OCI-M2 (cell line): ENCODE measurements around the gene PRKAG2.
A peak's percentile ranks its signal among the peaks of the same experiment; 100 is the strongest.
"Not testable (repeated sequence)": the region's sequence is repeated elsewhere in the genome, so short reads cannot be mapped to it uniquely, and the experiment has no call there.

Source experiments
- DNase-seq: peaks from one replicate; lab custom pipeline; 2025; ENCODE audit not compliant: unreplicated experiment; lab: John Stamatoyannopoulos, UW

Gene PRKAG2

DNA sequence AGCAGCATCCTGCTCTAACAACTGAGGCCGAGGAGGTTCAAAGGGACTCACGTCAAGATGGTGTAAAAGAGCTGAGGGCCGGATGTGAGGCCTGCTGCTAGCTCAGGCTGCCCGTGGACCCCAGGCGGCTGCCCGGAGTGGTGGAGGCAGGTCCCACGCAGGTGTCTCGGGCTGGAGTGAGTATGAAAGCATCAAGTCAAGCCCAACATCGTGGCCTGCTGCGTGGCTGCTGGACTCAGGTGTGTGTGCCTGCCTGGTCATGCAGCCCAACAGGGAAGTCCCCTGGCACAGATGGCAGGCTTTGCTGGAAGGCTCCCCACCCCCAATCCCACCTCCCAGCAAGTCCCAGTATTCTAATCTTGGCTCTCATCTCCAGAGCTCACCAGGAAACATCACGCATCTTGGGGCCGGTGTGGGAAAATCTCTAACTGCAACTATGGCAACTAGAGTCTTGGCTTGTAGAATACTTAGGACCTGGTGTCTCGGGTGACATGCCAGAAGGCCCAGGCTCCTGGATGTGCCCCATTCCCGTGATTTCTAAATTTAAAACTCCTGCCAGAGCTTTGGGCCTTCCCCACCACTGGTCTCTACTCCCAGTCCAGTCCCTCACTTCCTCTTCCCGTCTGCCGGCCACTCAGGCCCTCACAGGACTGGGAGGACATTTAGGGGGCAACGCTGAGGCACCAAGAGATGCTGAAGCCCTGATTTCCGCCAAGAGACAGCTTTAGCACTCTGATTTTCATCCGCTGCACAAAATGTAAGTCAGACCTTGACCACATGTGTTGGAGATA, 85.9 kb downstream of the PRKAG2 start:
- no peak for DNase-seq

DNA sequence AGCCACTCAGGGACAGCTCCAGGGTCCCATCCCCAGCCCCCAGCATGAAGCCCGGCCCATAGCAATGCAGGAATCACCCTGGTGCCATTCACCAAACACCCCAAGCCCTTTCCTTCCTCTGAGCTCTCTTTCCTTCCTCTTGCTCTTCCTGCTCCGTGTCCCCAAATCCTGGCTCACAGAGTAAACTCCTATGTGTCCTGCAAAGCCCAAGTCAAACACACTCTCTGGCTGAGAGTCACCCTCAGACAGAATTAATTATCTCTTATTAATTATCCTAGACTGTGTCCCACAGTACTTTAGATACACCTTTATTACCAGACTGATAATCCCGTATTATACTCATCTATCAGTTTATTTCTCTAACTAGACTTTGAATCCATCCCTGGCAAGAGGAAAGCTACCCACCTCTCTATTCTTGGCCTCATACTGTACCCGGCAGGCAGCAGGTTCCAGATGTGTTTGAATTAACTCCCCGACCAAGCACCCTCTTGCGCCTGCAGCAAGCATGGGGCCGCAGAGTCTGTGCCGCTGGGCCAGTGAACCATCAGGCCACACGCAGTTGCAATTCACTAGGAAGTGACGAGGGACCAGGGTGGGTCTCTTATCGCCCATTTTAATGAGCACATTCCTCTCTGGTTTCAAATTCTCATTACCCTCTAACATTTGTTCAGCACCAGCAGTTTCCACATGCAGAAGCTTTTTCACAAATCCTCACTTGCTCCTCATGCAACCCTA, 86.7 kb downstream of the PRKAG2 start:
- no peak for DNase-seq

DNA sequence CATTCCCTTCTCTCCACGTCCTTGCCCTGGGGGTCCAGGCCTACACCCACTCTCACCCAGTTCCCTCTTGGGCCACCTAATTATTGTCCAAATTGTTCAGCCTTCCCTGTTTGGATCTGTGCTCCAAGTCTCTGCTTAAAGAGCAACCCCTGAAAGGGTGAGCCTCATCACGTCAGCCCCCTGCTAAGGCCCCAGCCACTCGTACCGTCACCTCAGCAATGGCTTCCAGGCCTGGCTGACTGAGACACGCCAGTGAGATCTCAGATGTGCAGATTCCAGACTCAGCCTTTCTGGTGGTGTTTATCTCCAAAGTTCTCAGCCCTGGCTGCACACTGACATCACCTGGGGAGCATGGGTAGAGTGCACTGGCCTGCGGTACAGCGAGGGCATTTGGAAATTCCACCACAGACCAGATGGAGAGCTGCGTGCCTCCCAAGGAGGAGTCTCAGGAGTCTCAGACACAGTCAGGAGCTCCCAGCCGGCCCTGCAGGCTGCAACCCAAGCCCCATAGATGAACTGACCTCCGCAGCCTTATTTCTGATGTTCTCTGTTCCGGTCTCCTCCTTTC, 87.5 kb downstream of the PRKAG2 start:
- DNase-seq: no peak

DNA sequence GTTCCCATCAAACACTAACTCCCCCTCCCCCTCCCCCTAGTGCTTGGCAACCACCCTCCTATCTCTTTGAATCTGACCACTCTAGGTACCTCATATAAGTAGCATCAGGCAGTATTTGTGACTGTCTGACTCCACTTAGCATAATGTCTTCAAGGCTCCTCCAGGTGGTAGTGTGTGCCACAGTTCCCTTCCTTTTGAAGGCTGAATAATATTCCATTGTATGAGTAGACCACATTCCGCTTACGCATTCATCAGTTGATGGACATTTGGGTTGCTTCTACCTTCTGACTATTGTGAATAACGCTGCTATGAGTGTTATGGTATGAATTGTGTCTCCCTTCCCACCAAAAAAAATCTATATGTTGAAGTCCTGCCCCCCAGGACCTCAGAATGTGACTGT, 89.6 kb downstream of the PRKAG2 start:
- DNase-seq: no peak

DNA sequence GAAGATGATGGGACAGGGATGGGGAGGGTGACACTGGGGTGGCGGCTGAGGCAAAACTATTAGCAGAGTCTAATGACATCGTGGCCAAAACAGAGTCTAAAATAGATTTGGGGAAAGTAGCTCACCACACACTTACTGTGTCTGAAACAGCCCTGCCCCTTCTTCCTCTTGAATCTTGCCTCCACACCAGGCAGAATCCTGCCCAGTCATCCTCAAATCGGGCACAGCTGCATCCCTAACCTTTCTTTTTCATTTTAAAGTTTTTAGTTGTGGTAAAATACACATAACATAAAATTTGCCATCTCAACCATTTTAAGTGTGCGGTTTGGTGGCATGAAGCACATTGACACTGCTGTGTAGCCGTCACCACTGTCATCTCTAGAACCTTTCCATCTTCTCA, 90.0 kb downstream of the PRKAG2 start:
- no peak for DNase-seq

DNA sequence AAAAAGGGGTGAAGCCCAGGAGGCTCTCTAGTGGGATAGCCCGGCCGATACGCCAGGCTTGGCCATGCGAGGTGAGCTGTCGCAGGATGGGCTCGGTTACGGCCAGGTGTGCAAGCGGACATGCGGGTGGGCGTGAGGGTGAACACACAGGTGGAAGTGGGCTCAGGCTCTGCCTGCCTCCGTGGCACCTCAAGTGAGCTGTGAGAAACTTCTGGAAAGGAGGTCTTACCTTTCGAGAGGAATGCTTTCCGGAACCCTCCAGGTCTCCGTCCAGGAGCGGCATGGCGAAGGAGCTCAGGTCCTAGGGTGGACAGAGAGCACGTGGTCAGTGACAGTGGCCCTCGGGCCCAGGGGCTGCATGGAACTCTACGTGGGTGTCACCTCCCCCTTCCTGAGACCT, 90.7 kb downstream of the PRKAG2 start:
- DNase-seq: no peak

DNA sequence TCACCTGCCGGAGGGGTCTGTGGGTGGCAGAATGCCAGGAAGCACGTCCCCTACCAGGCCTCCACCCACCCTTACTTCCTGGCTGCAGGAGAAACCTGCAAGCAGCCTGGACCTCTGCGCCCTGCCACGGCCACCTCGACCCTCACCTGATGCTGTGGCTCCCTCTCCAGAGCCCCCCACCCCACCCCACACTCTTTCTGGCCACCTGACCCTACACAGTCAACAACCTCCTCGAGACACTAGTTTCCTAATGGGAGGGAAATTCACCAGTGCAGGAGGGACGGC, 91.3 kb downstream of the PRKAG2 start:
- no peak for DNase-seq

DNA sequence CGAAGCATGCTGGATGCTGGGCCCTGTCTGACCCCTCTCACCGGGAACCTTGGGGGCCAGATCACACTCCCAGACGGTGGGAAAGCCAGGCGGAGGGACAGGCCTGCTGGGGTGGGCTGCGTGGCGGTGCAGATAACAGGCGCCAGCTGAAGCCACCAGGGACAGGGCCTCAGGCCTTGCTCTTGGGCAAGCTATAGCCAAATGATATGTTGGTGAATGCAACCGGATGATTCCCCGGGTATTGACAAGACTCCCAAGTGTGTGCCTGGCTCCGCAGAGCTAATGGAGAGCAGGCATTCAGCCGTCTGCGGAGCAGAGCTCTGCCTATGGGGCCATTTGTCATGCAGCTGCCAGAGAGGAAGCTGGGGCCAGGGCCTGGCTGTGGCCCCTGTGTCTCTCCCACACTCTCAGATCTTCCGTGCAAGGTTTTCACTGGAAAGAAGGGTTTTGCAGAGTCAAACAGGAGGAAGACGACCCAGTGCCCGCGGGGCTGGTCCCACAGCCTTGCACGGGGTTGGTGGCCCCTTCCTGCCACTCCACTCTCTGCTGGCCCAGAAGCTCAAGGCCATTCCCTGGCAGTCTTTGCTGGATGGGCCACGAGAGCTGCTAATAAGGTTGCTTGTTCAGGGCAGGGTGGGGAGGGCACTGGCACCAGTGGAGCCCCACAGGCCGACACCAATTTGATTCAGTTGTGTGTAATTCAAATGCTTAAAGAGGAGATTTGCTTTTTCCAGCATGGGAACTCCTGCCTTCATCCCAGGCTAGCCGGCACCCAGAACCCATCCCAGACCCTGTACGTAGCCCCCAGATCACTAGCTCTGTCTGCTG, 91.8 kb downstream of the PRKAG2 start:
- no peak for DNase-seq

DNA sequence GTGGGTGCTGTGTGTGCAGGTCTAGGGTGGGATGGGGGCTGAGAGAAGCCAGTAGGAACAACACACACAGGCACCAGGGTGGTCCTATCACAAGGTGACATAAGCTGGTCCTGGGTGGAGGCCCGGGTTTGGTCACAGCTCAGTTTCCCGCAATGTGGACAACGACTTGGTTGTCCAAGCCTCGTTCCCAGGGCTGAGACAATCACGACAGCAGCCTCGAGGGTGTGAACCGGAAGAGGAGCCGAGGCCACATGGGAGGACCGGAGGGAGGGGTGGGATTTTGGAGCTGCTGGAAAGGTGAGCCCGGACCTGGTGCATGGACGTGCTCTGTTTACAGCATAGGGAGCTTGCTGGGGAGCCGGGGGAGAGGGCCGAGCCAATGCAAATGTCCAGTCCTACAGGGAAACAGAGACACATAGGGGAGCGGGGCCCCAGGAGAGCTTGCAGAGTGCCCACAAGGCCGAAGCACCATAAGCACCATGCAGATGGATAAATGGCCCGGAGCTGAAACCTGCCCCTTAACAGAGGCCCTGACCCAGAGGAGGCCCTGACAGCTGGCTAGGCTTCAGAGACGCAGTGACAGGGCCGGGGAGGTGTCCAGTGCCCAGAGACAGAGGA, 92.8 kb downstream of the PRKAG2 start:
- DNase-seq: no peak

DNA sequence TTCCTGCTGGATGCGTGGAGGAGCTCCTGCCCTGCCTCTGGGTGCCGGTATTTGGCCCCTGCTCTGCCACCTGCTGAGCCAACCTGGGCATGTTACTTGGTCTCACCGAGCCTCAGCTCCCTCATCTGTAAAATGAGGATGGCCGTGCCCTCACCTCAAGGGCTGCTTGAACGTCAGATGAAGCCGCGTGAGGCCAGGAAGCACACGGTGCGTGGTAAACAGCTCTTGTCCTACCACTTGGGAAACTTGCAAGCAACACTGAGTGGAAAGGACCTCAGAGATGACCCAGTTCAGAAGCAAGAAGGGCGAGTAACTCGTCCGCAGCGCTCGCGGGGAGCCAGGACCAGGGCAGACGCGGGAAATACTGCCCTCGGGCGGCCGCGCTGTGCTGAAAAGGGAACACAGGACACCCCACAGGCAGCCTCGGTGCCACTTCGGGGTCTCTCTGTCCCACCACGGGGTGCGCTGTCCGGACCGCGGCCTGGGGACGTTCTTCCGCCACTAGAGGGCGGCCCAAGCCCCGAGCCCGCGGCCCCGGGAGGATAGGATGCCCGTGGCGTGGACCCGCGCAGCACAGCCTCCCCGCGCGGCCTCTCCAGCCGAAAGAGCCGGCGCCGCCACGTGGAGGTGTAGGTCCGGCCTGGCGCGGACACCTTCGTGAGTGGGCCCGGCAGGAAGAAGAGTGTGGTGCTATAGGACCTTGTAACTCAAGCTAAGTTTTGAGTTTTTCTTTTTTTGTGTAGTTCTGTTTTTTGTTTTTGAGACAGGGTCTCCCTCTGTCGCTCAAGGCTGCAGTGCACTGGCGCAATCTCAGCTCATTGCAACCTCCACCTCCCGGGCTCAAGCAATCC, 94.1 kb downstream of the PRKAG2 start:
- DNase-seq: peak; percentile 16

DNA sequence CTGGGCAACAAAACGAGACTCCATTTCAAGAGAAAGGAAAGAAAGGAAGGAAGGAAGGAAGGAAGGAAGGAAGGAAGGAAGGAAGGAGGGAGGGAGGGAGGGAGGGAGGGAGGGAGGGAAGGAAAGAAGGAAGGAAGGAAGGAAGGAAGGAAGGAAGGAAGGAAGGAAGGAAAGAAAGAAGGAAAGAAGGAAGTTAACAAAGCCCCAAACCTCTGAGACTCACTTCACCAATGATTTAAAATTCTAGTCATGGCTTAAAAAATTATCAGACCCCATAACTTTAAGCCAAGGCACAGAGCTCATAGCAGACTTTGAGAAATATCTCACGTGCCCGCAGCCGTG, 94.7 kb downstream of the PRKAG2 start:
- not testable (repeated sequence) for DNase-seq

DNA sequence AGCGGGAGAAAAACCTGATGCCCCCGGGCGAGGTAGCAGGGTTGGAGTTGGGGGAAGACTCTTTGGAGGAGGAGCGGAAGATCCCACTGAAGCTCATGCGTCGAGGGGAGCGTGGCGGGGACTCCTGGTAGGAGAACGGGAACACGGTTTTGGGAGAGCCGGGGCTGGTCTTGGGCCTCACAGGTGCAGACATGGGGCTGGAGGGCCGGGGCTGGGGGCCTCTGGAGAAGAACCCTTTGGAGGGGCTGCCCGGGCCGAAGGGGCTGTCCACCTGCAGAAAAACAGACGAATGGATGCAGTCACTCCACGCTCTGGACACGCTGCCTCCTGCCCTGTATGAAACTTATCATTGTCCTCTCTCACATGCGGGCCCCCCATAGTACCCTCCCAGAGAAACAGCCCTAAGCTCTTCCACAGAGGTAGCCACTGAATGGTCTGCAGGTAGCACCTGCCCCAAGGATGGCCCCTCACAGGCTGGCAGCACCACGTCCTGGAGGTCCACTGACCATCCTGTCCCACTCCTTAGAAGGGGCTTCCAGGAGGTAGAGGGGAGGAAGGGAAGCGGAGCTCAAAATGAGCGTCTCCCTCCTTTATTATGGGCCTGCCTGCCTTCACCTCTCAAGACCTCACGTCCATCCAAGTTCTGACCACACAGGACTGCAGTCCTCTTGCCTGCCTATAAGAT, 95.6 kb downstream of the PRKAG2 start:
- DNase-seq: no peak

DNA sequence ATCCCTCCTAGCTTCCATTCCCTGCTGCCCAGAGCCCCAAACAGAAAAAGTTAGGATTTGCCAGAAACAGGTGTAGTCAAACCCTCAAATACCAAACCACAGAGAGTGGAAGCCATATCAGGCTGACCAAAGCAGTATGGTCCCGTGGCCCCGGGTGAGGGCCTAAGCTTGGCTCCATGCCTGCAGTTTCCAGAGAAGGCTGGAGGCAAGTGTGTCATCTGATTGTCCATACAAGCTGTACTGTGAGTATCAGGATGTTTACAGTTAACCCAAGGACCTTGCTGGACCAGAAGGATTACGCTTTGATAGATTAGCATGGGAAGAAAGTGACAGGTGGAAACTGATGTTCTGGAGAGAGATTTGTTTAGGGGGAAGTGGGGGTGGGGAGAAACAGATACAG, 96.3 kb downstream of the PRKAG2 start:
- DNase-seq: no peak

DNA sequence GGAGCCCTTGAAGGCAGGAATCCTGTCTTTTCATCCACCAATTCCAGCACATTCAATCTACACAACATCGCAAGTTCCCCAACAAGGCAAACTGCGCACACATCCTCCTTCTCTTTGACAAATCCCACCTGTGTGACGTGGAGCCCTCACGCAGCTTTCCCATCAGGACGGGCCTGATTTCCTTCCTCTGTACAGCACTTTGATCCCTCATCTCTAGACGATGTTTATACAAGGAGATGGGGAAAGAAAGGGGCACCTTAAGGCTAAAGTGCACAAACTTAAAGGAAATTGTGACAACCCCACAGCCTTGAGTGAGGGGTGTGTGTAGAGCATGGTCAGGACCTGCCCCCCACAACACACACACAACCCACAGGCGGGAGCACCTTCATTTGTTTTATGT, 97.2 kb downstream of the PRKAG2 start:
- no peak for DNase-seq

DNA sequence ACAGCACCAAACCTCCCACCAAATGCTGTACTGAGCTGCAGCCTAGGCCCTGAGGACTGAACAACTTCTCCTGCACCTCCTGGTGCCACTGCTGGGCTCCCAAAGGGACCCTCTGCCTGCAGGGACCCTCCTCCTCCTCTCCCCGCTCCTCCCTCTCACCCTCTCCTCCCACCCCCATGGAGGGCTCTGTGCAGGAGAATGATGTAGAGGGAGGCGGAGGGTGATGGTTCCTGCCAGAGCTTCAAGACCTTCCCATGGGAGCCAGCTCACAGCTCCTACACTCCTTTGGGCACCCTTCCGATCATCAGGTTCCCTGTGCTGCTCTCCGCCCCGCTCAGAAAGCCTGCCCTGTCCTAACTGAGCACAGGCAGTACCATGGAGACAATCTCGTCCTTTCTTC, 97.7 kb downstream of the PRKAG2 start:
- no peak for DNase-seq

DNA sequence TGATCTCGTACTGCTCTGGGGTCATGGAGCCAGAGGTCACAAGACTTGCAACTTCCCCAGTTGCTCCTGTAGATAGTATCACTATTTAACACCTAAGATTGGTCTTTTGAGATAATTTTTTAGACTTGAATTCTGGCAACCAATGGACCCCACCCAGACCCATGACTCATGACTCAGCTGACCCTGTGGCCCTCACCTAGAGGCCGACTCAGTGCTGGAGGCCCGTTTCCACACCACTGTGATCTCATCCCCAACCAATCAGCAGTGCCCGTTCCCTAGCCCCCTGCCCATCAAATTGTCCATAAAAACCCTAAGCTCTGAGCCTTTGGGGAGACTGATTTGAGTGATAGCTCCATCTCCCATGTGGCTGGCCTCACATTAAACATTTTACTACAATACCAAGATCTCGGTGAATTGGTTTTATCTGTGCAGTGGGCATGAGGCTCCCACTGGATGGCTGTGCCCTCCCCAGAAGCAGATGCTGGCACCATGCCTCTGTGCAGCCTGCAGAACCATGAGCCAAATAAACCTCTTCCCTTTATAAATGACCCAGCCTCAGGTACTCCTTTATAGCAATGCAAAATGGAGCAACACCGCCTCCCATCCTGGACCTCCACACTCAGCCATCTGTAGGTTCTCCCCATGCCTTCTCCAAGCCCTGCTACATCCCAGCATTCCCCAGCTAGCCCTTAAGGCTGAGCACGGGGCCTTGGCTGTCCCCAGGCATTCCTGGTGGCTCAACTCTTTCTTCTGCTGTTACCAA, 98.8 kb downstream of the PRKAG2 start:
- no peak for DNase-seq

DNA sequence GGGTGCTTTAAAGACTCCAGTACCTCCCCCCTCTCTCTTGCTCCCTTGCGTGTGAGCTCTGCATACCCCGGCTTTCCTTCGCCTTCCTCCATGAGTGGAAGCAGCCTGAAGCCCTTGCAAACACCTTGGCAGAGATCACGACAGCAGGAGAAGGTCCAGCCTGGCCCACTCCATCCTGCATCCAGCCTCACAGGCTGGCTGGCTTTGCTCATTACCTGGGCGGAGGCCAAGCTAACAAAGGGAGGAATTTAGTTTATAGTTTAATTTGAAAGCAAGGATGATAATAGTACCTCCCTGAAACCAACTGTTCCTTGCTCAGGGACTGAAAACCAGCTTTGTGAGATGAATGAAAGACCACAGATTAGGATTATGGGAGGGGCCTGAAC, 99.4 kb downstream of the PRKAG2 start:
- no peak for DNase-seq

DNA sequence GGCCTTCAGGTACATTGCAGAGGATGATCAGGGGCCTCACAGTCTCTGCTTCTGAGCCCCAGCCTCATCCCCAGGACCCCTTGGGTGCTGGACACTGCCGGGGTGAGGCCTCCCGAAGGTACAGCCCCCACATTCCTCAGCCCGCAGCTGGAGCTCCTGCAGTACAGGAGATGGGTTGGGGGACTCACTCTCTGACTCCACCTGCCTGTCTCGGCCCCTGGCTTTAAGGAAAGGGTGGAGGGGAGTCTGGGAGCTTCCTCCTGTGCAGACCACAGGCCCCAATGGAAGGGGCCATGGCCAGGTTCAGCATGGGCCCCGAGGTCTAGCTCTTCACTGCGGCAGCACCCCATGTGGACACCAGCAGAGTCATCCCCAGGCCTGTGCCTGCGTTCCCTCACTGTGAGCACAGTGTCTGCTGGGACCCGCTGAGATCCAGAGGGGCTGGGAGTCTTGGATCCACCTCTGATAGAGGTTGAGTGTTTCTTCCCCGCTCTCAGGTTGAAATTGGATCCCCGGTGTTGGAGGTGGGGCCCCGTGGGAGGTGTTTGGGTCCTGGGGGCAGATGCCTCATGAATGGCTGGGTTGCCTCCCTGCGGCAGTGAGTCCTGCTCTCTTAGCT, 99.9 kb downstream of the PRKAG2 start:
- DNase-seq: no peak

DNA sequence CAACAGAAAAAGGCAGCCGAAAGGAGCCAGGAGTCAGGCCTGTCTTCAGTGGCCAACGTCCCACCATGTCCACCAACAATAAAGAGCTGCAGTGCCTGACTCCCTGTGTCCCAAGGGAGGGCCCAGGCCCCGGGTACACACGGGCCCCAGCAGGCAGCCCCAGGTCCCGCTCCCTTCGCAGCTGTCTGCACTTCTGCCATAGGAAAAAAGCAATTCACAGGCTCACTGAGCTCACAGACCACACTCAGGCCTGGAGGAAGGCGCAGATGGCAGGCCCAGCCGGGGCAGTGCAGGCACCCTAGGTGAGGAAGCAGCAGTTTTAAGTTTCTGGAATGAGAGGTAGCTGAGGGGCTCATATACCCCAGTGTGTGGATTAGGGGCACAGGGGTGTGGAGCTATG, 100.5 kb downstream of the PRKAG2 start:
- DNase-seq: no peak
